ENCODE measurements around the gene GAMT.

- TF ChIP-seq CTCF (IDR thresholded peaks at IDR 0.05; ENCODE audit: low read depth, low read length) (no peak), POLR2A (IDR thresholded peaks at IDR 0.05; ENCODE audit: extremely low read depth, insufficient read length) (no peak)
Measured at GRCh38 chr19:1390890-1391423, 10.4 kb downstream of the GAMT start.

Measured in NB4 (cell line).